Tibial nerve (tissue), 4 donors: ENCODE data around the gene PDZRN3.

Experiments used
- EP300 ChIP-seq, 2 donors: sonication (generic); formaldehyde crosslinking; IDR thresholded peaks; one replicate each; pipeline ENCODE4 v1.6.1; 2017; ENCODE audit warnings: antibody characterized with exemption in 2 of 2, mild to moderate bottlenecking in 1 of 2
- POLR2A ChIP-seq, 2 donors: fragments of 450-650 bp; IDR thresholded peaks; one replicate each; pipeline ENCODE4 v1.6.1; 2017; ENCODE audit warnings: antibody characterized with exemption in 2 of 2, mild to moderate bottlenecking in 2 of 2, moderate library complexity in 2 of 2
- TF ChIP-seq, protein P1 (sequence below), 5 experiments: fragments of 200-600 bp in 3 of 5; fragments of 450-650 bp in 2 of 5; sonication (generic) in 3 of 5; IDR thresholded peaks; one replicate each; pipeline ENCODE4 v1.5.1; 2016 to 2019; ENCODE audit warnings: antibody characterized with exemption in 5 of 5, mild to moderate bottlenecking in 3 of 5, moderate library complexity in 2 of 5

DNA sequence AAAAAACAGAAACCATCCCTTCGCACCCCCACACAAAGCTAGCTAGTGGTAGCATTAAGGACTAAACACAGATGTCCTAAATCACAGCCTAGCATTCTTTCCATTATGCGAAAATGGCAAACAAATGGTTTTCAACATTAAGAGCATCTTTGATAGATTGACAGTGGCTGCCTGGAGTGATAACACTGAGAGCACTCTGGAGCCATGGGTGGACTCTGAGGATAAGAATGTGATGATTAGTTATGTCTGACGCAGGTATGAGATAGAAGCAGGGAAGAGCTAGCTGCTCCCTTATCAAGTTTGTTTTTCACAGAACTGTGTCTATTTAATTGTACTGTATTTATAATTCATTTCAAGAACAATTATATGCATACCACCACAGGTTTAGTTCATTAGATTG is 142.9 kb downstream of the PDZRN3 start:
- no peak for TF ChIP-seq EP300 (IDR thresholded peaks at IDR 0.05)
- TF ChIP-seq, protein P1, sequence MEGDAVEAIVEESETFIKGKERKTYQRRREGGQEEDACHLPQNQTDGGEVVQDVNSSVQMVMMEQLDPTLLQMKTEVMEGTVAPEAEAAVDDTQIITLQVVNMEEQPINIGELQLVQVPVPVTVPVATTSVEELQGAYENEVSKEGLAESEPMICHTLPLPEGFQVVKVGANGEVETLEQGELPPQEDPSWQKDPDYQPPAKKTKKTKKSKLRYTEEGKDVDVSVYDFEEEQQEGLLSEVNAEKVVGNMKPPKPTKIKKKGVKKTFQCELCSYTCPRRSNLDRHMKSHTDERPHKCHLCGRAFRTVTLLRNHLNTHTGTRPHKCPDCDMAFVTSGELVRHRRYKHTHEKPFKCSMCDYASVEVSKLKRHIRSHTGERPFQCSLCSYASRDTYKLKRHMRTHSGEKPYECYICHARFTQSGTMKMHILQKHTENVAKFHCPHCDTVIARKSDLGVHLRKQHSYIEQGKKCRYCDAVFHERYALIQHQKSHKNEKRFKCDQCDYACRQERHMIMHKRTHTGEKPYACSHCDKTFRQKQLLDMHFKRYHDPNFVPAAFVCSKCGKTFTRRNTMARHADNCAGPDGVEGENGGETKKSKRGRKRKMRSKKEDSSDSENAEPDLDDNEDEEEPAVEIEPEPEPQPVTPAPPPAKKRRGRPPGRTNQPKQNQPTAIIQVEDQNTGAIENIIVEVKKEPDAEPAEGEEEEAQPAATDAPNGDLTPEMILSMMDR (IDR thresholded peaks at IDR 0.05): no peak
- no peak for TF ChIP-seq POLR2A (IDR thresholded peaks at IDR 0.05)
